Measurements from ENCODE around the gene NT5DC4.
"Not testable (repeated sequence)": the region's sequence is repeated elsewhere in the genome, so short reads cannot be mapped to it uniquely, and the experiment has no call there.

Gene NT5DC4

GRCh38 chr2:112703684-112704083, 17.1 kb upstream of the NT5DC4 start:
- Histone ChIP-seq H3K4me2 (ENCODE audit: low read length) (no peak overlapping the region), H3K27me3 (ENCODE audit: control insufficient read depth, insufficient read depth, low read length) (peaks cover 28% of the 10 kb centered on the region), H3K36me3 (ENCODE audit: insufficient read depth, low read length) (no peaks in the 10 kb centered on the region), H3K4me3 (ENCODE audit: low read length) (no peak overlapping the region), H3K9ac (ENCODE audit: low read depth, low read length) (no peak overlapping the region), H3K9me3 (replicated peaks; ENCODE audit: low read length) (no peaks in the 10 kb centered on the region), H3K4me1 (ENCODE audit: control insufficient read depth, insufficient read depth, low read length) (no peaks in the 10 kb centered on the region)

- H3K27me3 ChIP-seq (ENCODE audit: control insufficient read depth, insufficient read depth, low read length) = peaks cover 32% of the 10 kb centered on the region
- H3K4me1 ChIP-seq (ENCODE audit: control insufficient read depth, insufficient read depth, low read length) = no peaks in the 10 kb centered on the region
- no peaks in the 10 kb centered on the region for H3K9me3 ChIP-seq (replicated peaks; ENCODE audit: low read length)
- H3K4me3 ChIP-seq (ENCODE audit: low read length) = no peak overlapping the region
- H3K4me2 ChIP-seq (ENCODE audit: low read length) = no peak overlapping the region
- H3K36me3 ChIP-seq (ENCODE audit: insufficient read depth, low read length) = no peaks in the 10 kb centered on the region
- no peak overlapping the region for H3K9ac ChIP-seq (ENCODE audit: low read depth, low read length)
Measured at GRCh38 chr2:112705575-112705974, 15.2 kb upstream of the NT5DC4 start.

GRCh38 chr2:112706170-112706664, 14.6 kb upstream of the NT5DC4 start:
- no peak overlapping the region for H3K4me3 ChIP-seq (ENCODE audit: low read length)
- no peaks in the 10 kb centered on the region for H3K9me3 ChIP-seq (replicated peaks; ENCODE audit: low read length)
- H3K4me1 ChIP-seq (ENCODE audit: control insufficient read depth, insufficient read depth, low read length) = no peaks in the 10 kb centered on the region
- peaks cover 32% of the 10 kb centered on the region for H3K27me3 ChIP-seq (ENCODE audit: control insufficient read depth, insufficient read depth, low read length)
- H3K9ac ChIP-seq (ENCODE audit: low read depth, low read length) = no peak overlapping the region
- H3K36me3 ChIP-seq (ENCODE audit: insufficient read depth, low read length) = no peaks in the 10 kb centered on the region
- H3K4me2 ChIP-seq (ENCODE audit: low read length) = no peak overlapping the region

- peaks cover 32% of the 10 kb centered on the region for H3K27me3 ChIP-seq (ENCODE audit: control insufficient read depth, insufficient read depth, low read length)
- H3K36me3 ChIP-seq (ENCODE audit: insufficient read depth, low read length); H3K4me1 ChIP-seq (ENCODE audit: control insufficient read depth, insufficient read depth, low read length); H3K9me3 ChIP-seq (replicated peaks; ENCODE audit: low read length); H3K9ac ChIP-seq (ENCODE audit: low read depth, low read length); H3K4me2 ChIP-seq (ENCODE audit: low read length); H3K4me3 ChIP-seq (ENCODE audit: low read length): not testable (repeated sequence)
Measured at GRCh38 chr2:112706947-112707346, 13.9 kb upstream of the NT5DC4 start.

- Histone ChIP-seq H3K27me3 (ENCODE audit: control insufficient read depth, insufficient read depth, low read length) (peaks cover 35% of the 10 kb centered on the region), H3K9ac (ENCODE audit: low read depth, low read length) (no peak overlapping the region), H3K9me3 (replicated peaks; ENCODE audit: low read length) (no peaks in the 10 kb centered on the region), H3K4me3 (ENCODE audit: low read length) (no peak overlapping the region), H3K4me2 (ENCODE audit: low read length) (no peak overlapping the region), H3K36me3 (ENCODE audit: insufficient read depth, low read length) (no peaks in the 10 kb centered on the region), H3K4me1 (ENCODE audit: control insufficient read depth, insufficient read depth, low read length) (peaks cover 9% of the 10 kb centered on the region)
Measured at GRCh38 chr2:112708968-112709367, 11.9 kb upstream of the NT5DC4 start.

GRCh38 chr2:112709703-112710102, 11.1 kb upstream of the NT5DC4 start:
- peaks cover 9% of the 10 kb centered on the region for H3K4me1 ChIP-seq (ENCODE audit: control insufficient read depth, insufficient read depth, low read length)
- no peaks in the 10 kb centered on the region for H3K9me3 ChIP-seq (replicated peaks; ENCODE audit: low read length)
- H3K27me3 ChIP-seq (ENCODE audit: control insufficient read depth, insufficient read depth, low read length) = peaks cover 34% of the 10 kb centered on the region
- H3K4me2 ChIP-seq (ENCODE audit: low read length) = no peak overlapping the region
- no peaks in the 10 kb centered on the region for H3K36me3 ChIP-seq (ENCODE audit: insufficient read depth, low read length)
- no peak overlapping the region for H3K9ac ChIP-seq (ENCODE audit: low read depth, low read length)
- no peak overlapping the region for H3K4me3 ChIP-seq (ENCODE audit: low read length)

GRCh38 chr2:112710956-112711750, 9.7 kb upstream of the NT5DC4 start:
- no peak overlapping the region for H3K4me3 ChIP-seq (ENCODE audit: low read length)
- no peaks in the 10 kb centered on the region for H3K36me3 ChIP-seq (ENCODE audit: insufficient read depth, low read length)
- no peak overlapping the region for H3K9ac ChIP-seq (ENCODE audit: low read depth, low read length)
- H3K4me2 ChIP-seq (ENCODE audit: low read length) = no peak overlapping the region
- no peaks in the 10 kb centered on the region for H3K9me3 ChIP-seq (replicated peaks; ENCODE audit: low read length)
- peaks cover 9% of the 10 kb centered on the region for H3K4me1 ChIP-seq (ENCODE audit: control insufficient read depth, insufficient read depth, low read length)
- H3K27me3 ChIP-seq (ENCODE audit: control insufficient read depth, insufficient read depth, low read length) = peaks cover 20% of the 10 kb centered on the region

- Histone ChIP-seq H3K9me3 (replicated peaks; ENCODE audit: low read length) (no peaks in the 10 kb centered on the region), H3K9ac (ENCODE audit: low read depth, low read length) (no peak overlapping the region), H3K27me3 (ENCODE audit: control insufficient read depth, insufficient read depth, low read length) (peaks cover 12% of the 10 kb centered on the region), H3K36me3 (ENCODE audit: insufficient read depth, low read length) (no peaks in the 10 kb centered on the region), H3K4me3 (ENCODE audit: low read length) (no peak overlapping the region), H3K4me2 (ENCODE audit: low read length) (no peak overlapping the region), H3K4me1 (ENCODE audit: control insufficient read depth, insufficient read depth, low read length) (peaks cover 9% of the 10 kb centered on the region)
Measured at GRCh38 chr2:112712465-112712864, 8.4 kb upstream of the NT5DC4 start.

GRCh38 chr2:112712903-112713584, 7.8 kb upstream of the NT5DC4 start:
- no peak overlapping the region for H3K9ac ChIP-seq (ENCODE audit: low read depth, low read length)
- H3K27me3 ChIP-seq (ENCODE audit: control insufficient read depth, insufficient read depth, low read length) = peaks cover 13% of the 10 kb centered on the region

GRCh38 chr2:112713585-112713925, 7.3 kb upstream of the NT5DC4 start:
- Histone ChIP-seq H3K4me2 (ENCODE audit: low read length) (no peak overlapping the region), H3K9ac (ENCODE audit: low read depth, low read length) (no peak overlapping the region), H3K4me1 (ENCODE audit: control insufficient read depth, insufficient read depth, low read length) (peaks cover 9% of the 10 kb centered on the region), H3K36me3 (ENCODE audit: insufficient read depth, low read length) (no peaks in the 10 kb centered on the region), H3K27me3 (ENCODE audit: control insufficient read depth, insufficient read depth, low read length) (peaks cover 14% of the 10 kb centered on the region), H3K4me3 (ENCODE audit: low read length) (no peak overlapping the region), H3K9me3 (replicated peaks; ENCODE audit: low read length) (no peaks in the 10 kb centered on the region)

More at GRCh38 chr2:112712903-112713584, 7.8 kb upstream of the NT5DC4 start:
- Histone ChIP-seq H3K4me3 (ENCODE audit: low read length) (no peak overlapping the region), H3K4me2 (ENCODE audit: low read length) (no peak overlapping the region), H3K36me3 (ENCODE audit: insufficient read depth, low read length) (no peaks in the 10 kb centered on the region), H3K9me3 (replicated peaks; ENCODE audit: low read length) (no peaks in the 10 kb centered on the region), H3K4me1 (ENCODE audit: control insufficient read depth, insufficient read depth, low read length) (peaks cover 9% of the 10 kb centered on the region)

- Histone ChIP-seq H3K36me3 (ENCODE audit: insufficient read depth, low read length) (no peaks in the 10 kb centered on the region), H3K9ac (ENCODE audit: low read depth, low read length) (no peak overlapping the region), H3K27me3 (ENCODE audit: control insufficient read depth, insufficient read depth, low read length) (peaks cover 17% of the 10 kb centered on the region)
Measured at GRCh38 chr2:112713926-112714325, 6.9 kb upstream of the NT5DC4 start.

More at GRCh38 chr2:112713926-112714325, 6.9 kb upstream of the NT5DC4 start:
- H3K4me1 ChIP-seq (ENCODE audit: control insufficient read depth, insufficient read depth, low read length) = peaks cover 9% of the 10 kb centered on the region
- no peak overlapping the region for H3K4me3 ChIP-seq (ENCODE audit: low read length)
- no peak overlapping the region for H3K4me2 ChIP-seq (ENCODE audit: low read length)
- H3K9me3 ChIP-seq (replicated peaks; ENCODE audit: low read length) = no peaks in the 10 kb centered on the region
